ENCODE results near the gene TRANK1.
"Not testable (repeated sequence)": the region's sequence is repeated elsewhere in the genome, so short reads cannot be mapped to it uniquely, and the experiment has no call there.

The TRANK1 gene

GRCh38 chr3:36894914-36895313, 49.9 kb downstream of the TRANK1 start:
- no peak overlapping the region for H3K4me3 ChIP-seq (ENCODE audit: low read depth, low read length)
- H3K4me1 ChIP-seq: no peaks in the 10 kb centered on the region
- H2AFZ ChIP-seq: no peak overlapping the region
- no peaks in the 10 kb centered on the region for H3K79me2 ChIP-seq
- no peak overlapping the region for H3K27ac ChIP-seq
- H3K9me3 ChIP-seq (ENCODE audit: control insufficient read depth, low read length): no peaks in the 10 kb centered on the region
- H3K27me3 ChIP-seq (ENCODE audit: control insufficient read depth, insufficient read depth, low read length): no peaks in the 10 kb centered on the region
- H3K9ac ChIP-seq: no peak overlapping the region
- H3K36me3 ChIP-seq (ENCODE audit: control insufficient read depth, insufficient read depth, low read length): no peaks in the 10 kb centered on the region
- no peak overlapping the region for H3K4me2 ChIP-seq (ENCODE audit: low read length)
- TF ChIP-seq, protein P1, sequence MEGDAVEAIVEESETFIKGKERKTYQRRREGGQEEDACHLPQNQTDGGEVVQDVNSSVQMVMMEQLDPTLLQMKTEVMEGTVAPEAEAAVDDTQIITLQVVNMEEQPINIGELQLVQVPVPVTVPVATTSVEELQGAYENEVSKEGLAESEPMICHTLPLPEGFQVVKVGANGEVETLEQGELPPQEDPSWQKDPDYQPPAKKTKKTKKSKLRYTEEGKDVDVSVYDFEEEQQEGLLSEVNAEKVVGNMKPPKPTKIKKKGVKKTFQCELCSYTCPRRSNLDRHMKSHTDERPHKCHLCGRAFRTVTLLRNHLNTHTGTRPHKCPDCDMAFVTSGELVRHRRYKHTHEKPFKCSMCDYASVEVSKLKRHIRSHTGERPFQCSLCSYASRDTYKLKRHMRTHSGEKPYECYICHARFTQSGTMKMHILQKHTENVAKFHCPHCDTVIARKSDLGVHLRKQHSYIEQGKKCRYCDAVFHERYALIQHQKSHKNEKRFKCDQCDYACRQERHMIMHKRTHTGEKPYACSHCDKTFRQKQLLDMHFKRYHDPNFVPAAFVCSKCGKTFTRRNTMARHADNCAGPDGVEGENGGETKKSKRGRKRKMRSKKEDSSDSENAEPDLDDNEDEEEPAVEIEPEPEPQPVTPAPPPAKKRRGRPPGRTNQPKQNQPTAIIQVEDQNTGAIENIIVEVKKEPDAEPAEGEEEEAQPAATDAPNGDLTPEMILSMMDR (IDR thresholded peaks at IDR 0.05): no peak

GRCh38 chr3:36893826-36894225, 51.0 kb downstream of the TRANK1 start:
- Histone ChIP-seq H3K4me1 (no peaks in the 10 kb centered on the region), H3K27ac (no peak overlapping the region), H3K79me2 (no peaks in the 10 kb centered on the region), H3K36me3 (ENCODE audit: control insufficient read depth, insufficient read depth, low read length) (no peaks in the 10 kb centered on the region), H3K9ac (no peak overlapping the region), H2AFZ (no peak overlapping the region), H3K9me3 (ENCODE audit: control insufficient read depth, low read length) (no peaks in the 10 kb centered on the region), H3K4me2 (ENCODE audit: low read length) (no peak overlapping the region), H3K27me3 (ENCODE audit: control insufficient read depth, insufficient read depth, low read length) (no peaks in the 10 kb centered on the region), H3K4me3 (ENCODE audit: low read depth, low read length) (no peak overlapping the region)
- TF ChIP-seq, protein P1 (IDR thresholded peaks at IDR 0.05): no peak

GRCh38 chr3:36893137-36893557, 51.7 kb downstream of the TRANK1 start:
- H3K36me3 ChIP-seq (ENCODE audit: control insufficient read depth, insufficient read depth, low read length): no peaks in the 10 kb centered on the region
- no peak overlapping the region for H3K27ac ChIP-seq
- H3K4me1 ChIP-seq: no peaks in the 10 kb centered on the region

GRCh38 chr3:36892457-36893136, 52.3 kb downstream of the TRANK1 start:
- Histone ChIP-seq H3K36me3 (ENCODE audit: control insufficient read depth, insufficient read depth, low read length) (no peaks in the 10 kb centered on the region), H3K27ac (no peak overlapping the region), H3K4me3 (ENCODE audit: low read depth, low read length) (no peak overlapping the region), H3K9ac (no peak overlapping the region), H3K4me1 (no peaks in the 10 kb centered on the region), H3K27me3 (ENCODE audit: control insufficient read depth, insufficient read depth, low read length) (no peaks in the 10 kb centered on the region), H2AFZ (no peak overlapping the region), H3K9me3 (ENCODE audit: control insufficient read depth, low read length) (no peaks in the 10 kb centered on the region), H3K79me2 (no peaks in the 10 kb centered on the region), H3K4me2 (ENCODE audit: low read length) (no peak overlapping the region)
- TF ChIP-seq, protein P1 (IDR thresholded peaks at IDR 0.05): no peak

More at GRCh38 chr3:36893137-36893557, 51.7 kb downstream of the TRANK1 start:
- no peaks in the 10 kb centered on the region for H3K27me3 ChIP-seq (ENCODE audit: control insufficient read depth, insufficient read depth, low read length)
- no peak overlapping the region for H3K4me2 ChIP-seq (ENCODE audit: low read length)
- H3K79me2 ChIP-seq: no peaks in the 10 kb centered on the region
- no peak overlapping the region for H3K4me3 ChIP-seq (ENCODE audit: low read depth, low read length)
- H3K9ac ChIP-seq: no peak overlapping the region
- no peak overlapping the region for H2AFZ ChIP-seq
- TF ChIP-seq, protein P1 (IDR thresholded peaks at IDR 0.05): no peak
- no peaks in the 10 kb centered on the region for H3K9me3 ChIP-seq (ENCODE audit: control insufficient read depth, low read length)

DNA sequence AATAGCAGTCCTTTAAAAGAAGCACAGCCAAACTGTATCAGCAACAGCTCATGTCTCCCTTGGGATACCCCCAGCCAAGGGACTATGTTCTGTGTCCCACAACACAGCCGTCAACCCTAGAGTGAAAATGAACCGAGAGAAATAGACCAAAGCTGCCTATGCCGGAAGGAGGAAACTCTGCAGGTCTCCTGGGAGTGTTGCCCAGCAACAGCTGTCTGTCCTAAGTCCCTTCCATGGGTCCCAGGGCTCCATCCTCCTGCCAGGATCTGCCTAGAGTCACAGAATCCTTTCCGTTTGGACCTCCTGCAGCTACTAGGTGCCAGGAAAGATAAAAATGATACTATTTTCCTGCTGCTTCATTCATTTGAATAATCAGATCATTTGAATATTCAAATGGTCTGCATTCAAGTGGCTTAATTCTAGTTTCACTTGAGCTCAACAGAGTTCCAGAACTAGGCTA, 53.1 kb downstream of the TRANK1 start:
- Histone ChIP-seq H3K9me3 (ENCODE audit: control insufficient read depth, low read length) (no peaks in the 10 kb centered on the region), H3K4me2 (ENCODE audit: low read length) (no peak overlapping the region), H3K4me1 (no peaks in the 10 kb centered on the region), H2AFZ (no peak overlapping the region), H3K4me3 (ENCODE audit: low read depth, low read length) (no peak overlapping the region), H3K27me3 (ENCODE audit: control insufficient read depth, insufficient read depth, low read length) (no peaks in the 10 kb centered on the region), H3K36me3 (ENCODE audit: control insufficient read depth, insufficient read depth, low read length) (no peaks in the 10 kb centered on the region), H3K9ac (no peak overlapping the region), H3K27ac (no peak overlapping the region), H3K79me2 (no peaks in the 10 kb centered on the region)
- TF ChIP-seq, protein P1 (IDR thresholded peaks at IDR 0.05): no peak

- H3K27me3 ChIP-seq (ENCODE audit: control insufficient read depth, insufficient read depth, low read length); H3K79me2 ChIP-seq; H3K4me1 ChIP-seq; H3K9me3 ChIP-seq (ENCODE audit: control insufficient read depth, low read length); H3K36me3 ChIP-seq (ENCODE audit: control insufficient read depth, insufficient read depth, low read length); H2AFZ ChIP-seq; H3K9ac ChIP-seq; H3K27ac ChIP-seq; H3K4me2 ChIP-seq (ENCODE audit: low read length); H3K4me3 ChIP-seq (ENCODE audit: low read depth, low read length): not testable (repeated sequence)
These were observed 53.8 kb downstream of the TRANK1 start for GRCh38 chr3:36891097-36891496.
